Adrenal gland (tissue), 5 donors: ENCODE data around the gene HMGN5.

Source experiments
- POLR2A ChIP-seq, 2 donors: fragments of 450-650 bp; IDR thresholded peaks; one replicate each; pipeline ENCODE4 v1.6.1; 2017; ENCODE audit warnings: antibody characterized with exemption in 2 of 2, mild to moderate bottlenecking in 2 of 2, moderate library complexity in 1 of 2
- TF ChIP-seq, protein P1 (sequence below), 6 experiments: fragments of 450-650 bp in 4 of 6; fragments of 200-600 bp in 2 of 6; sonication (generic) in 1 of 6; IDR thresholded peaks; 1 replicate in 5 of 6; 2 replicates in 1 of 6; pipeline versions ENCODE4 v1.5.1 to v1.8.0; 2016 to 2021; ENCODE audit warnings: antibody characterized with exemption in 6 of 6, mild to moderate bottlenecking in 2 of 6, moderate library complexity in 1 of 6
- donor health status: DM: no; HTN: no; CAD: no.

DNA sequence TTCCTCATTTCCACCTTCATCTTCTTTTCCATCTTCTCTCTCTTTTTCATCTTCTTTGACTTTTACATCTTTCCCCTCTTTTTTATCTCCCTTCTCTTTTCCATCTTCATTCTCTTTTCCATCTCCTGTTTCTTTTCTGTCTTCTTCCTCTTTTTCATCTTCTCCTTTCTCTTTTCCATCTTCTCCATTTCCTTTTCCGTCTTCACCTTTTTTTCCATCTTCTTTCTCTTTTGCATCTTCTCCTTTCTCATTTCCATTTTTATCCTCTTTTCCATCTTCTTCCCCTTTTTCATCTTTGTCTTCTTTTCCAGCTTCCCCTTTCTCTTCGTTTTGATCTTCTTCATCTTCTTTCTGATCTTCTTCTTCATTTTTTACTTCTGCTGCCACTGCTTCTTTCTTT is 87.0 kb downstream of the HMGN5 start:
- TF ChIP-seq, protein P1, sequence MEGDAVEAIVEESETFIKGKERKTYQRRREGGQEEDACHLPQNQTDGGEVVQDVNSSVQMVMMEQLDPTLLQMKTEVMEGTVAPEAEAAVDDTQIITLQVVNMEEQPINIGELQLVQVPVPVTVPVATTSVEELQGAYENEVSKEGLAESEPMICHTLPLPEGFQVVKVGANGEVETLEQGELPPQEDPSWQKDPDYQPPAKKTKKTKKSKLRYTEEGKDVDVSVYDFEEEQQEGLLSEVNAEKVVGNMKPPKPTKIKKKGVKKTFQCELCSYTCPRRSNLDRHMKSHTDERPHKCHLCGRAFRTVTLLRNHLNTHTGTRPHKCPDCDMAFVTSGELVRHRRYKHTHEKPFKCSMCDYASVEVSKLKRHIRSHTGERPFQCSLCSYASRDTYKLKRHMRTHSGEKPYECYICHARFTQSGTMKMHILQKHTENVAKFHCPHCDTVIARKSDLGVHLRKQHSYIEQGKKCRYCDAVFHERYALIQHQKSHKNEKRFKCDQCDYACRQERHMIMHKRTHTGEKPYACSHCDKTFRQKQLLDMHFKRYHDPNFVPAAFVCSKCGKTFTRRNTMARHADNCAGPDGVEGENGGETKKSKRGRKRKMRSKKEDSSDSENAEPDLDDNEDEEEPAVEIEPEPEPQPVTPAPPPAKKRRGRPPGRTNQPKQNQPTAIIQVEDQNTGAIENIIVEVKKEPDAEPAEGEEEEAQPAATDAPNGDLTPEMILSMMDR (IDR thresholded peaks at IDR 0.05): no peak
- no peak for TF ChIP-seq POLR2A (IDR thresholded peaks at IDR 0.05)
